Heart right ventricle (tissue), 16 donors: ENCODE data around the gene MAGT1. TPM values are rescaled to one million over a fixed set of nuclear protein-coding genes. Genes with fewer than 3 reads are reported as not detected.
"Not testable (repeated sequence)": the region's sequence is repeated elsewhere in the genome, so short reads cannot be mapped to it uniquely, and the experiment has no call there.

Experiments used
- ATAC-seq, 8 donors: fragments of 200-7000 bp; cut with Tn5 transposase; one replicate each; pipeline ENCODE4 v1.9.1; 2020; ENCODE audit warnings: mild to moderate bottlenecking in 8 of 8, moderate library complexity in 8 of 8, moderate number of reproducible peaks in 1 of 8
- DNase-seq, 2 donors: peaks; one replicate each; pipeline ENCODE4 v3.0.0-alpha.2; 2020
- H3K27ac ChIP-seq, 10 donors: fragments of 200-600 bp; sonication (generic) in 2 of 10; one replicate each; pipeline versions ENCODE4 v1.5.0 to v1.8.0; 2020 to 2022; ENCODE audit warnings: mild to moderate bottlenecking in 3 of 10
- H3K27me3 ChIP-seq, 7 donors: fragments of 200-600 bp; one replicate each; pipeline ENCODE4 v1.8.0; 2021 to 2022; ENCODE audit warnings: mild to moderate bottlenecking in 2 of 7
- H3K36me3 ChIP-seq, 9 donors: fragments of 200-600 bp; sonication (generic) in 1 of 9; one replicate each; pipeline versions ENCODE4 v1.5.0 to v1.8.0; 2020 to 2022; ENCODE audit warnings: mild to moderate bottlenecking in 2 of 9
- H3K4me1 ChIP-seq, 9 donors: fragments of 200-600 bp; sonication (generic) in 1 of 9; one replicate each; pipeline versions ENCODE4 v1.5.0 to v1.8.0; 2020 to 2022; ENCODE audit warnings: mild to moderate bottlenecking in 4 of 9
- H3K4me3 ChIP-seq, 10 donors: fragments of 200-600 bp; sonication (generic) in 2 of 10; one replicate each; pipeline versions ENCODE4 v1.5.0 to v1.8.0; 2020 to 2022; ENCODE audit warnings: mild to moderate bottlenecking in 7 of 10, moderate library complexity in 2 of 10
- H3K9me3 ChIP-seq, 11 donors: fragments of 200-600 bp in 10 of 11; sonication (generic) in 2 of 11; one replicate each; pipeline versions ENCODE4 v1.5.0 to v1.8.0; 2013 to 2022; ENCODE audit warnings: mild to moderate bottlenecking in 2 of 11, control low read depth in 1 of 11, moderate library complexity in 1 of 11
- WGBS, 2 donors: extraction: QIAGEN DNeasy Blood & Tissue Kit; methylation state at CpG; one replicate each; pipeline ENCODE4 v1.1.7; 2013; ENCODE audit warnings: inconsistent platforms in 1 of 2; 5-methylcytosine and 5-hydroxymethylcytosine counted together
- intact Hi-C, 10 donors: fragments of 100-400 bp; cut with DNase I; formaldehyde crosslinking; loops; one replicate each; pipeline versions ENCODE4 v1.11.1 to v1.14.2; 2022
- polyA plus RNA-seq, 2 donors: library from polyadenylated mRNA; stranded (reverse); fragments of 200-250 nt; gene quantifications; one replicate each; pipeline ENCODE4 v1.2.3, GENCODE V29; 2013
- total RNA-seq, 10 donors: library from RNA; stranded (reverse); fragmentation: NEBNext Ultra II Directional in 3 of 10; extraction: Animal tissue kit (Norgen Biotek cat#: 25700) in 3 of 10; gene quantifications; one replicate each; pipeline versions ENCODE4 v1.2.1 to v1.2.4, GENCODE V29; 2021 to 2023
- TF ChIP-seq, protein P1 (sequence below), 9 donors: fragments of 200-600 bp; sonication (generic) in 2 of 9; IDR thresholded peaks; one replicate each; pipeline versions ENCODE4 v1.5.0 to v1.8.0; 2021 to 2022; ENCODE audit warnings: antibody characterized with exemption in 9 of 9, mild to moderate bottlenecking in 5 of 9, moderate library complexity in 1 of 9
- donor health status: Arrhythmogenic right ventricular cardiomyopathy.
- donor health status: ischemic (EF 13 %, LVEDD 7.1; RV severe dilation, severe dysfunction).
- donor health status: healthy with polysubstance abuse.
- donor health status: DM: no; HTN: yes; CAD: no.
- donor health status: DM: no; HTN: no; CAD: no.
- donor health status: ischemic (EF 25% LVEDD 6.9; RV normal size, moderate dysfunction).
- donor health status: ischemic (EF 25% LVEDD 5.7; RV mildly dilated, moderate dysfunction).
- donor health status: healthy.
- donor health status: DM: yes; HTN: yes; CAD: no.
- donor health status: Ischemic cardiomyopathy.
- donor health status: ischemic (EF 35%, LVEDD 5.7; RV mildly dilated, moderate dysfunction).
- donor health status: nonischemic (EF 11% LVEDD 7.7; RV severe dilation, severe dysfunction).
- donor health status: DM: yes; HTN: yes; CAD: no.
- donor health status: PGD.
- donor health status: ischemic (EF 29% LVEDD 5.4; RV normal size, mild dysfunction).
- donor health status: nonischemic (EF 23%, LVEDD 6.1; RV moderate dilation, normal function).

MAGT1 gene
- total and polyA plus RNA-seq, 12 donors: 15.7 to 72.7 (median 51.0) TPM

DNA sequence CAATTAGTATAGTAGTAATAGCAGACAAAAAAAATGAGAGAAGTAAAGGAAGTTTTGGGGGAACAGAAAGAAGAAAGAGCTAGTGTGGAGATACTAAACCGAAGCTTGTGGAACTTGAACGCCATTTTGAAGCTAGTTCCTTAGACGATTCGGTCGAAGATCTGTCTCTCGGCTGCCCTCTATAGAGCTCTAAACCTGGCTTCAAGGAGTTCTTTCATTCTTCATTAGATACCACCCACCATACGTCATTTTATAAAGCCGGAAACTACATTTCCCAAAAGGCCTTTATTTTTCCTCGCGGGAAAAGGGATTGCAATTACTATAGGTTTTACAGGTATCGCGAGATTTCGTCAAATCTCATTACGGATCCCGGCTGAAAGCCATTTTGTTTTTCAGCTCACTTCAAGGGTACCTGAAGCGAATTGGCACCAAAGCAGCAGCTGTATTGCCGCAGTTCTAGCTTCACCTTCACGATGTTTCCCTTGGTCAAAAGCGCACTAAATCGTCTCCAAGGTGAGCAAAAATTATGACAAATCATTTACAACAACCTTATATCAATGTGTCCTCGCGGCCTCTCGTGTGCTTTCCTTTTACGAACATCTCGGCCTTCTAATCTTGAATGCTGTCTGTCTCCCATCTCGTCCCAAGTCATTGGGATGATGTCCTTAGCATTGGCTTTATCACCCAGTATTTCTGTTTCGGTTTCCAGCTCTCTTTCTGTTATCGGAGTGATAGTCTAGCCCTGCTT, 4.0 kb upstream of the MAGT1 start, which contains the start of gene COX7B:
Gene COX7B (plus strand): TSS at position 388 of the 748 bp plus-strand sequence. CDS start 86 bp downstream, at position 474.
- H3K36me3 ChIP-seq: peaks cover 0 to 33% (median 0%) of the 10 kb centered on the region in 9 donors
- WGBS, 2 donors: 0% methylated on average over 28 of the region's 28 CpGs
- TF ChIP-seq, protein P1, sequence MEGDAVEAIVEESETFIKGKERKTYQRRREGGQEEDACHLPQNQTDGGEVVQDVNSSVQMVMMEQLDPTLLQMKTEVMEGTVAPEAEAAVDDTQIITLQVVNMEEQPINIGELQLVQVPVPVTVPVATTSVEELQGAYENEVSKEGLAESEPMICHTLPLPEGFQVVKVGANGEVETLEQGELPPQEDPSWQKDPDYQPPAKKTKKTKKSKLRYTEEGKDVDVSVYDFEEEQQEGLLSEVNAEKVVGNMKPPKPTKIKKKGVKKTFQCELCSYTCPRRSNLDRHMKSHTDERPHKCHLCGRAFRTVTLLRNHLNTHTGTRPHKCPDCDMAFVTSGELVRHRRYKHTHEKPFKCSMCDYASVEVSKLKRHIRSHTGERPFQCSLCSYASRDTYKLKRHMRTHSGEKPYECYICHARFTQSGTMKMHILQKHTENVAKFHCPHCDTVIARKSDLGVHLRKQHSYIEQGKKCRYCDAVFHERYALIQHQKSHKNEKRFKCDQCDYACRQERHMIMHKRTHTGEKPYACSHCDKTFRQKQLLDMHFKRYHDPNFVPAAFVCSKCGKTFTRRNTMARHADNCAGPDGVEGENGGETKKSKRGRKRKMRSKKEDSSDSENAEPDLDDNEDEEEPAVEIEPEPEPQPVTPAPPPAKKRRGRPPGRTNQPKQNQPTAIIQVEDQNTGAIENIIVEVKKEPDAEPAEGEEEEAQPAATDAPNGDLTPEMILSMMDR (IDR thresholded peaks at IDR 0.05): peak in 7 of 9 donors; percentile 30 to 61 (median 44)
- ATAC-seq: peak; percentile 76 to 86 (median 81)
- H3K27me3 ChIP-seq: no peaks in the 10 kb centered on the region
- peaks cover 0 to 12% (median 0%) of the 10 kb centered on the region in 11 donors for H3K9me3 ChIP-seq
- peak within 1 kb of the TSS; percentile 48 to 80 (median 66) for H3K4me3 ChIP-seq
- intact Hi-C loops: loop anchor here in 4 of 10 donors (5.0 to 10.0 kb wide), 4 partner anchors 112 to 206 kb away; partner anchors contain the start of genes ATRX (in 2 of the 4) and PGK1 (in 1 of the 4)
- DNase-seq: peak in 1 of 2 donors; percentile 85
- peak within 1 kb of the TSS; percentile 67 to 94 (median 90) for H3K27ac ChIP-seq
- H3K4me1 ChIP-seq: peaks cover 0 to 22% (median 8%) of the 10 kb centered on the region in 9 donors

- peaks cover 0 to 34% (median 3%) of the 10 kb centered on the region in 9 donors for H3K4me1 ChIP-seq
- ATAC-seq (no peak), DNase-seq (no peak)
- TF ChIP-seq, protein P1 (IDR thresholded peaks at IDR 0.05): no peak
- H3K27ac ChIP-seq: peak overlapping the region in 1 of 10 donors; percentile 91
- intact Hi-C loops: loop anchor here in 2 of 10 donors (10.0 kb wide), 2 partner anchors 109 to 211 kb away; partner anchors contain the start of genes ATRX (in 1 of the 2) and PGK1 (in 1 of the 2)
- H3K27me3 ChIP-seq: no peaks in the 10 kb centered on the region
- 58 to 65% methylated on average over 10 of the region's 10 CpGs for WGBS, 2 donors
- H3K9me3 ChIP-seq: peaks cover 0 to 9% (median 0%) of the 10 kb centered on the region in 11 donors
- H3K4me3 ChIP-seq: peak overlapping the region in 8 of 10 donors; percentile 35 to 79 (median 74)
- no peaks in the 10 kb centered on the region for H3K36me3 ChIP-seq
These were observed 1.5 kb downstream of the MAGT1 start for GRCh38 chrX:77893713-77894112.

- intact Hi-C loops: loop anchor here in 2 of 10 donors (10.0 kb wide), 2 partner anchors 108 to 212 kb away; partner anchors contain the start of genes ATRX (in 1 of the 2) and PGK1 (in 1 of the 2)
- no peak overlapping the region for H3K4me3 ChIP-seq
These were observed 2.3 kb downstream of the MAGT1 start for GRCh38 chrX:77892887-77893286.

GRCh38 chrX:77881418-77881817, 13.8 kb downstream of the MAGT1 start:
- DNase-seq, H3K4me1 ChIP-seq, H3K4me3 ChIP-seq, H3K27me3 ChIP-seq, ATAC-seq, intact Hi-C loops, H3K27ac ChIP-seq, H3K36me3 ChIP-seq, H3K9me3 ChIP-seq: not testable (repeated sequence)
- WGBS, 2 donors: 83 to 88% methylated on average over 4 of the region's 4 CpGs

More at GRCh38 chrX:77892887-77893286, 2.3 kb downstream of the MAGT1 start:
- Histone ChIP-seq H3K4me1 (peaks cover 0 to 34% (median 3%) of the 10 kb centered on the region in 9 donors), H3K9me3 (peaks cover 0 to 9% (median 0%) of the 10 kb centered on the region in 11 donors), H3K27me3 (no peaks in the 10 kb centered on the region), H3K36me3 (no peaks in the 10 kb centered on the region), H3K27ac (no peak overlapping the region)
- TF ChIP-seq, protein P1 (IDR thresholded peaks at IDR 0.05): no peak
- 97 to 99% methylated on average over 2 of the region's 2 CpGs for WGBS, 2 donors
- ATAC-seq (no peak), DNase-seq (no peak)
